Measurements from ENCODE around the gene OR6C2.
"Not testable (repeated sequence)": the region's sequence is repeated elsewhere in the genome, so short reads cannot be mapped to it uniquely, and the experiment has no call there.

OR6C2 gene

GRCh38 chr12:55479136-55479535 lies 35.3 kb downstream of the OR6C2 start:
- not testable (repeated sequence) for DNase-seq

- DNase-seq, result not testable (repeated sequence)
These were observed 40.4 kb downstream of the OR6C2 start for GRCh38 chr12:55484284-55484683.

GRCh38 chr12:55492078-55492477 lies 48.2 kb downstream of the OR6C2 start, which contains the start of gene OR6C68:
Gene OR6C68 (plus strand): TSS chr12:55492378. CDS start chr12:55492378, 0 bp downstream.
- no peak for DNase-seq

GRCh38 chr12:55495490-55495889 lies 51.6 kb downstream of the OR6C2 start:
- DNase-seq, result no peak

GRCh38 chr12:55499231-55499630 lies 55.4 kb downstream of the OR6C2 start:
- no peak for DNase-seq

GRCh38 chr12:55499810-55500252 lies 56.0 kb downstream of the OR6C2 start:
- no peak for DNase-seq

GRCh38 chr12:55501601-55502000 lies 57.7 kb downstream of the OR6C2 start:
- no peak for DNase-seq

Data from NCI-H2107 (cell line).